SK-N-SH treated with all-trans-retinoic acid at 6 μM for 48 hours (cell line): ENCODE data around the gene AAGAB.

Experiments used
- ATAC-seq: fragments of 200-7000 bp; cut with Tn5 transposase; 3 replicates; pipeline ENCODE4 v1.9.1; 2020; ENCODE audit warnings: mild to moderate bottlenecking, moderate library complexity
- ARNTL ChIP-seq: fragments of 450-650 bp; formaldehyde crosslinking; IDR thresholded peaks from 2 replicates; pipeline ENCODE4 v1.5.0; 2020; ENCODE audit warnings: low read depth, mild to moderate bottlenecking, moderate library complexity, borderline replicate concordance
- BACH2 ChIP-seq: fragments of 250-450 bp; sonication (Bioruptor Pico); IDR thresholded peaks from 2 replicates; pipeline ENCODE4 v1.9.0; 2021; ENCODE audit warnings: mild to moderate bottlenecking, borderline replicate concordance
- ESRRG ChIP-seq: fragments of 250-450 bp; sonication (Bioruptor Pico); IDR thresholded peaks from 2 replicates; pipeline ENCODE4 v1.6.1; 2021; ENCODE audit warnings: mild to moderate bottlenecking
- GLIS3 ChIP-seq: fragments of 250-450 bp; sonication (Bioruptor Pico); IDR thresholded peaks from 2 replicates; pipeline ENCODE4 v1.5.0; 2020; ENCODE audit warnings: mild to moderate bottlenecking, moderate library complexity
- ISL1 ChIP-seq: fragments of 250-450 bp; sonication (Bioruptor Pico); IDR thresholded peaks from 2 replicates; pipeline ENCODE4 v2.1.2; 2022; ENCODE audit warnings: mild to moderate bottlenecking, moderate library complexity
- OSR1 ChIP-seq: fragments of 250-450 bp; sonication (Bioruptor Pico); IDR thresholded peaks from 2 replicates; pipeline ENCODE4 v1.8.0; 2022; ENCODE audit warnings: moderate library complexity, mild to moderate bottlenecking, inconsistent platforms
- RARB ChIP-seq: fragments of 250-450 bp; sonication (Bioruptor Pico); IDR thresholded peaks from 2 replicates; pipeline ENCODE4 v1.8.0; 2021; ENCODE audit warnings: mild to moderate bottlenecking, moderate library complexity
- TCF4 ChIP-seq: fragments of 250-450 bp; sonication (Bioruptor Pico); IDR thresholded peaks from 2 replicates; pipeline ENCODE4 v1.8.0; 2021; ENCODE audit warnings: mild to moderate bottlenecking, moderate library complexity, borderline replicate concordance
- TOX ChIP-seq: fragments of 250-450 bp; sonication (Bioruptor Pico); IDR thresholded peaks from 2 replicates; pipeline ENCODE4 v1.8.0; 2021; ENCODE audit warnings: mild to moderate bottlenecking, moderate library complexity, borderline replicate concordance
- ZFP3 ChIP-seq: fragments of 250-450 bp; sonication (Bioruptor Pico); IDR thresholded peaks from 2 replicates; pipeline ENCODE4 v1.5.0; 2020; ENCODE audit warnings: mild to moderate bottlenecking, moderate library complexity
- ZFP30 ChIP-seq: fragments of 450-650 bp; formaldehyde crosslinking; IDR thresholded peaks from 2 replicates; pipeline ENCODE4 v1.5.0; 2022; ENCODE audit warnings: mild to moderate bottlenecking, moderate library complexity
- ZNF565 ChIP-seq: fragments of 450-650 bp; formaldehyde crosslinking; conservative IDR thresholded peaks from 2 replicates; pipeline ENCODE4 v1.5.0; 2020; ENCODE audit warnings: low read depth, mild to moderate bottlenecking, moderate library complexity
- ZNF8 ChIP-seq: fragments of 450-650 bp; formaldehyde crosslinking; IDR thresholded peaks from 2 replicates; pipeline ENCODE4 v1.5.0; 2020; ENCODE audit warnings: mild to moderate bottlenecking, moderate library complexity
- TF ChIP-seq, protein P1 (sequence below): fragments of 250-450 bp; sonication (Bioruptor Pico); IDR thresholded peaks from 2 replicates; pipeline ENCODE4 v1.8.0; 2020; ENCODE audit warnings: mild to moderate bottlenecking, moderate library complexity, borderline replicate concordance
- TF ChIP-seq, protein P2 (sequence below): fragments of 250-450 bp; sonication (Bioruptor Pico); IDR thresholded peaks from 2 replicates; pipeline ENCODE4 v1.5.0; 2020; ENCODE audit warnings: mild to moderate bottlenecking, moderate library complexity
- TF ChIP-seq, protein P3 (sequence below): fragments of 250-450 bp; sonication (Bioruptor Pico); IDR thresholded peaks from 2 replicates; pipeline ENCODE4 v1.5.1; 2021; ENCODE audit warnings: mild to moderate bottlenecking, moderate library complexity
- TF ChIP-seq, protein P4 (sequence below): fragments of 250-450 bp; sonication (Bioruptor Pico); IDR thresholded peaks from 2 replicates; pipeline ENCODE4 v1.5.1; 2020; ENCODE audit warnings: low read depth, mild to moderate bottlenecking, moderate library complexity
- TF ChIP-seq, protein P5 (sequence below): fragments of 250-450 bp; sonication (Bioruptor Pico); IDR thresholded peaks from 2 replicates; pipeline ENCODE4 v1.8.0; 2021; ENCODE audit warnings: low read depth, mild to moderate bottlenecking, moderate library complexity, borderline replicate concordance

Gene AAGAB

DNA sequence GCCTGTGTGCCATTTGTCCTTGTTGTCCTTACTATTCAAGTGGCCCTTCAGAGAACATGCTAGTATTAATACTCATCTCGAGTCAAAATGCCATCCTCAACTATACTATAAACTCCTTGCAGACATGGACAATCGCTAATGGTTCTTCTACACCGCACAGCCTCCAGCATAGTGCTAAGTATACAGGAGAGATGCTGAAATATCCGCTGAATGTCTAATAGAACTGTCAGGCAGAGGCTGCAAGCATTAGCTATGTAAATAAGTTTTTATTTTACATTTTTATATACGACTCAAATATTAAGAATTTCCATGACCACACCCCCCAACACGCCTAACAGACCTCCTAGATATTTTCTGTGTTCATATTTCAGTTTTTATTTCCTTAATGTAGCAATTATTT, 39.4 kb downstream of the AAGAB start:
- TF ChIP-seq, protein P1, sequence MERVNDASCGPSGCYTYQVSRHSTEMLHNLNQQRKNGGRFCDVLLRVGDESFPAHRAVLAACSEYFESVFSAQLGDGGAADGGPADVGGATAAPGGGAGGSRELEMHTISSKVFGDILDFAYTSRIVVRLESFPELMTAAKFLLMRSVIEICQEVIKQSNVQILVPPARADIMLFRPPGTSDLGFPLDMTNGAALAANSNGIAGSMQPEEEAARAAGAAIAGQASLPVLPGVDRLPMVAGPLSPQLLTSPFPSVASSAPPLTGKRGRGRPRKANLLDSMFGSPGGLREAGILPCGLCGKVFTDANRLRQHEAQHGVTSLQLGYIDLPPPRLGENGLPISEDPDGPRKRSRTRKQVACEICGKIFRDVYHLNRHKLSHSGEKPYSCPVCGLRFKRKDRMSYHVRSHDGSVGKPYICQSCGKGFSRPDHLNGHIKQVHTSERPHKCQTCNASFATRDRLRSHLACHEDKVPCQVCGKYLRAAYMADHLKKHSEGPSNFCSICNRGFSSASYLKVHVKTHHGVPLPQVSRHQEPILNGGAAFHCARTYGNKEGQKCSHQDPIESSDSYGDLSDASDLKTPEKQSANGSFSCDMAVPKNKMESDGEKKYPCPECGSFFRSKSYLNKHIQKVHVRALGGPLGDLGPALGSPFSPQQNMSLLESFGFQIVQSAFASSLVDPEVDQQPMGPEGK (CRISPR knock-in tag), result no peak
- TF ChIP-seq OSR1 (CRISPR knock-in tag), result no peak
- no peak for TF ChIP-seq ISL1
- TF ChIP-seq, protein P2, sequence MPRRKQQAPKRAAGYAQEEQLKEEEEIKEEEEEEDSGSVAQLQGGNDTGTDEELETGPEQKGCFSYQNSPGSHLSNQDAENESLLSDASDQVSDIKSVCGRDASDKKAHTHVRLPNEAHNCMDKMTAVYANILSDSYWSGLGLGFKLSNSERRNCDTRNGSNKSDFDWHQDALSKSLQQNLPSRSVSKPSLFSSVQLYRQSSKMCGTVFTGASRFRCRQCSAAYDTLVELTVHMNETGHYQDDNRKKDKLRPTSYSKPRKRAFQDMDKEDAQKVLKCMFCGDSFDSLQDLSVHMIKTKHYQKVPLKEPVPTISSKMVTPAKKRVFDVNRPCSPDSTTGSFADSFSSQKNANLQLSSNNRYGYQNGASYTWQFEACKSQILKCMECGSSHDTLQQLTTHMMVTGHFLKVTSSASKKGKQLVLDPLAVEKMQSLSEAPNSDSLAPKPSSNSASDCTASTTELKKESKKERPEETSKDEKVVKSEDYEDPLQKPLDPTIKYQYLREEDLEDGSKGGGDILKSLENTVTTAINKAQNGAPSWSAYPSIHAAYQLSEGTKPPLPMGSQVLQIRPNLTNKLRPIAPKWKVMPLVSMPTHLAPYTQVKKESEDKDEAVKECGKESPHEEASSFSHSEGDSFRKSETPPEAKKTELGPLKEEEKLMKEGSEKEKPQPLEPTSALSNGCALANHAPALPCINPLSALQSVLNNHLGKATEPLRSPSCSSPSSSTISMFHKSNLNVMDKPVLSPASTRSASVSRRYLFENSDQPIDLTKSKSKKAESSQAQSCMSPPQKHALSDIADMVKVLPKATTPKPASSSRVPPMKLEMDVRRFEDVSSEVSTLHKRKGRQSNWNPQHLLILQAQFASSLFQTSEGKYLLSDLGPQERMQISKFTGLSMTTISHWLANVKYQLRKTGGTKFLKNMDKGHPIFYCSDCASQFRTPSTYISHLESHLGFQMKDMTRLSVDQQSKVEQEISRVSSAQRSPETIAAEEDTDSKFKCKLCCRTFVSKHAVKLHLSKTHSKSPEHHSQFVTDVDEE (CRISPR knock-in tag), result no peak
- TF ChIP-seq TCF4 (CRISPR knock-in tag), result no peak
- TF ChIP-seq ZFP3 (CRISPR knock-in tag), result no peak
- TF ChIP-seq ARNTL (CRISPR knock-in tag), result no peak
- no peak for TF ChIP-seq ZNF565
- TF ChIP-seq ZNF8 (CRISPR knock-in tag), result no peak
- no peak for TF ChIP-seq ZFP30 (CRISPR knock-in tag)
- no peak for TF ChIP-seq BACH2 (CRISPR knock-in tag)
- TF ChIP-seq, protein P3, sequence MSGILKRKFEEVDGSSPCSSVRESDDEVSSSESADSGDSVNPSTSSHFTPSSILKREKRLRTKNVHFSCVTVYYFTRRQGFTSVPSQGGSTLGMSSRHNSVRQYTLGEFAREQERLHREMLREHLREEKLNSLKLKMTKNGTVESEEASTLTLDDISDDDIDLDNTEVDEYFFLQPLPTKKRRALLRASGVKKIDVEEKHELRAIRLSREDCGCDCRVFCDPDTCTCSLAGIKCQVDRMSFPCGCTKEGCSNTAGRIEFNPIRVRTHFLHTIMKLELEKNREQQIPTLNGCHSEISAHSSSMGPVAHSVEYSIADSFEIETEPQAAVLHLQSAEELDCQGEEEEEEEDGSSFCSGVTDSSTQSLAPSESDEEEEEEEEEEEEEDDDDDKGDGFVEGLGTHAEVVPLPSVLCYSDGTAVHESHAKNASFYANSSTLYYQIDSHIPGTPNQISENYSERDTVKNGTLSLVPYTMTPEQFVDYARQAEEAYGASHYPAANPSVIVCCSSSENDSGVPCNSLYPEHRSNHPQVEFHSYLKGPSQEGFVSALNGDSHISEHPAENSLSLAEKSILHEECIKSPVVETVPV, result no peak
- no peak for TF ChIP-seq RARB (CRISPR knock-in tag)
- TF ChIP-seq GLIS3 (CRISPR knock-in tag), result no peak
- TF ChIP-seq ESRRG (CRISPR knock-in tag), result no peak
- TF ChIP-seq TOX (CRISPR knock-in tag), result no peak
- TF ChIP-seq, protein P4, sequence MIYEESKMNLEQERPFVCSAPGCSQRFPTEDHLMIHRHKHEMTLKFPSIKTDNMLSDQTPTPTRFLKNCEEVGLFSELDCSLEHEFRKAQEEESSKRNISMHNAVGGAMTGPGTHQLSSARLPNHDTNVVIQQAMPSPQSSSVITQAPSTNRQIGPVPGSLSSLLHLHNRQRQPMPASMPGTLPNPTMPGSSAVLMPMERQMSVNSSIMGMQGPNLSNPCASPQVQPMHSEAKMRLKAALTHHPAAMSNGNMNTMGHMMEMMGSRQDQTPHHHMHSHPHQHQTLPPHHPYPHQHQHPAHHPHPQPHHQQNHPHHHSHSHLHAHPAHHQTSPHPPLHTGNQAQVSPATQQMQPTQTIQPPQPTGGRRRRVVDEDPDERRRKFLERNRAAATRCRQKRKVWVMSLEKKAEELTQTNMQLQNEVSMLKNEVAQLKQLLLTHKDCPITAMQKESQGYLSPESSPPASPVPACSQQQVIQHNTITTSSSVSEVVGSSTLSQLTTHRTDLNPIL (CRISPR knock-in tag), result no peak
- no peak for ATAC-seq

DNA sequence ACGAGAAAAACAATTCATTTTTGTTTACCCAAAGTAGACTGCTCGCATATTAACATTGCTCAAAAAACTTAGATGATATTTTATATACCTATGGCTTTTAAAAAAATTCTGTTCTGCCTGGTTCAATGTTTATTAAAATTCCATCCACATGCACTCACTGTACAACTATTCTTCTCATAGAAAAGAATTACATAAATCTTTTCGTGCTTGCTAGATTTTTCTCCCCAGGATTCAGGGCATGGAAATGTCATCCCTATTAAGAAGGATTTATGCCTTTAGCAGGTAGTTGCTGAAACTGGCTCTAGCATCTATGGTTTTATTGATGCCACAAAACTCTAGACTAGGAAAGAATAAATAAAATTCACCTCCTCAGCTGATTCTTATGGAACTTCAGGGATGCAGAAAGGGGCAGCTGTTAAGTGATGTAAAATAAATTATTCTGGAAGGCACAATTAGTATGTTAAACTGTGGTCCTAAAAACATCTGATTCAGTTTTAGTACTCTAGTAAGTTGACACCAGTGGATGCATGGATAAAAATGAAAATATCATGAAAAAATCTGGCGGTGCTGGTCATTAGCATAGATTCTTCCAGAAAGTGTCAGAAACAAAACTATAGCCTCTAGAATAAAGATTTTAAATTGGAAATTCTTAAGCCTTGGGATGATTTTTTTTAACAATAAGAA, 41.6 kb downstream of the AAGAB start:
- ATAC-seq, result peak; percentile 62
- TF ChIP-seq TOX (CRISPR knock-in tag) (no peak), BACH2 (CRISPR knock-in tag) (no peak), ZNF8 (CRISPR knock-in tag) (no peak), ISL1 (peak; percentile 55)
- TF ChIP-seq, protein P4 (CRISPR knock-in tag), result no peak
- TF ChIP-seq, protein P5, sequence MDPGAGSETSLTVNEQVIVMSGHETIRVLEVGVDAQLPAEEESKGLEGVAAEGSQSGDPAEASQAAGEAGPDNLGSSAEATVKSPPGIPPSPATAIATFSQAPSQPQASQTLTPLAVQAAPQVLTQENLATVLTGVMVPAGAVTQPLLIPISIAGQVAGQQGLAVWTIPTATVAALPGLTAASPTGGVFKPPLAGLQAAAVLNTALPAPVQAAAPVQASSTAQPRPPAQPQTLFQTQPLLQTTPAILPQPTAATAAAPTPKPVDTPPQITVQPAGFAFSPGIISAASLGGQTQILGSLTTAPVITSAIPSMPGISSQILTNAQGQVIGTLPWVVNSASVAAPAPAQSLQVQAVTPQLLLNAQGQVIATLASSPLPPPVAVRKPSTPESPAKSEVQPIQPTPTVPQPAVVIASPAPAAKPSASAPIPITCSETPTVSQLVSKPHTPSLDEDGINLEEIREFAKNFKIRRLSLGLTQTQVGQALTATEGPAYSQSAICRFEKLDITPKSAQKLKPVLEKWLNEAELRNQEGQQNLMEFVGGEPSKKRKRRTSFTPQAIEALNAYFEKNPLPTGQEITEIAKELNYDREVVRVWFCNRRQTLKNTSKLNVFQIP (CRISPR knock-in tag), result no peak
- TF ChIP-seq, protein P1 (CRISPR knock-in tag), result no peak
